Fibroblast of lung (primary cell): ENCODE data around the gene CISD3. TPM values are rescaled to one million over a fixed set of nuclear protein-coding genes. Genes with fewer than 3 reads are reported as not detected.
"Not testable (repeated sequence)": the region's sequence is repeated elsewhere in the genome, so short reads cannot be mapped to it uniquely, and the experiment has no call there.

Experiments used
- DNase-seq, 2 donors: peaks; one replicate each; pipeline versions ENCODE4 v3.0.0 to v3.0.0-alpha.2; 2010; ENCODE audit warnings: low read depth in 2 of 2
- H2AFZ ChIP-seq: 2 replicates; pipeline ENCODE4 v1.5.1; 2012; ENCODE audit warnings: low read length, control low read depth, inconsistent platforms
- H3K27ac ChIP-seq: 2 replicates; pipeline ENCODE4 v1.5.1; 2011; ENCODE audit warnings: low read length, control low read depth; ENCODE audit not compliant: insufficient read depth
- H3K27me3 ChIP-seq: 2 replicates; pipeline ENCODE4 v1.5.1; 2011; ENCODE audit warnings: mild to moderate bottlenecking, low read length; ENCODE audit not compliant: control insufficient read depth, insufficient read depth
- H3K36me3 ChIP-seq: 2 replicates; pipeline ENCODE4 v1.5.1; 2011; ENCODE audit warnings: low read length; ENCODE audit not compliant: control insufficient read depth, insufficient read depth
- H3K4me1 ChIP-seq: 2 replicates; pipeline ENCODE4 v1.5.1; 2011; ENCODE audit warnings: low read length; ENCODE audit not compliant: control insufficient read depth, insufficient read depth; ENCODE audit errors: extremely low read depth
- H3K4me2 ChIP-seq: 2 replicates; pipeline ENCODE4 v1.5.1; 2011; ENCODE audit warnings: low read length, control low read depth; ENCODE audit not compliant: insufficient read depth; ENCODE audit errors: extremely low read depth
- H3K4me3 ChIP-seq, 4 experiments: fragments of 200-600 bp in 1 of 4; sonication (generic) in 1 of 4; replicated peaks in 1 of 4; 2 replicates each; pipeline ENCODE4 v1.5.1; 2011 to 2016; ENCODE audit warnings: low read length in 4 of 4, low read depth in 3 of 4, mild to moderate bottlenecking in 3 of 4, control low read depth in 2 of 4, inconsistent platforms in 1 of 4, mixed read lengths in 1 of 4; ENCODE audit not compliant: insufficient read depth in 1 of 4; ENCODE audit errors: control extremely low read depth in 1 of 4
- H3K79me2 ChIP-seq: 2 replicates; pipeline ENCODE4 v1.5.1; 2012; ENCODE audit warnings: mild to moderate bottlenecking, low read length, inconsistent platforms; ENCODE audit not compliant: control insufficient read depth, insufficient read depth
- H3K9ac ChIP-seq: 2 replicates; pipeline ENCODE4 v1.5.1; 2011; ENCODE audit warnings: mild to moderate bottlenecking, low read length, control low read depth; ENCODE audit not compliant: insufficient read depth
- H3K9me3 ChIP-seq: 2 replicates; pipeline ENCODE4 v1.5.1; 2012; ENCODE audit warnings: low read depth, low read length; ENCODE audit not compliant: control insufficient read depth, insufficient read depth
- H4K20me1 ChIP-seq: 2 replicates; pipeline ENCODE4 v1.5.1; 2011; ENCODE audit warnings: low read length; ENCODE audit not compliant: control insufficient read depth, insufficient read depth; ENCODE audit errors: extremely low read depth
- CTCF ChIP-seq, 2 donors: IDR thresholded peaks in 1 of 2; conservative IDR thresholded peaks in 1 of 2; 1 replicate in 1 of 2; 2 replicates in 1 of 2; pipeline ENCODE4 v1.5.1; 2011 to 2012; ENCODE audit warnings: low read length in 2 of 2, control low read depth in 1 of 2, inconsistent platforms in 1 of 2, low read depth in 1 of 2, mild to moderate bottlenecking in 1 of 2
- EZH2 ChIP-seq: IDR thresholded peaks from 2 replicates; pipeline ENCODE4 v1.5.1; 2012; ENCODE audit warnings: low read length, control low read depth, mild to moderate bottlenecking; ENCODE audit errors: missing control alignments
- polyA plus RNA-seq, 2 donors: library from polyadenylated mRNA; depleted of rRNA in 1 of 2; stranded (reverse) in 1 of 2; unstranded in 1 of 2; fragments of >200 nt; gene quantifications; 2 replicates each; pipeline ENCODE4 v1.2.1, GENCODE V29; 2011 to 2012; ENCODE audit warnings: missing spikeins in 1 of 2
- total RNA-seq: library from RNA; depleted of rRNA; stranded (reverse); fragments of >200 nt; gene quantifications from 2 replicates; pipeline ENCODE4 v1.2.1, GENCODE V29; 2014

The CISD3 gene
- total and polyA plus RNA-seq, 2 donors (not counting 1 experiment from before 2014, with no cell fraction given) = 4.0 to 5.7 TPM

DNA sequence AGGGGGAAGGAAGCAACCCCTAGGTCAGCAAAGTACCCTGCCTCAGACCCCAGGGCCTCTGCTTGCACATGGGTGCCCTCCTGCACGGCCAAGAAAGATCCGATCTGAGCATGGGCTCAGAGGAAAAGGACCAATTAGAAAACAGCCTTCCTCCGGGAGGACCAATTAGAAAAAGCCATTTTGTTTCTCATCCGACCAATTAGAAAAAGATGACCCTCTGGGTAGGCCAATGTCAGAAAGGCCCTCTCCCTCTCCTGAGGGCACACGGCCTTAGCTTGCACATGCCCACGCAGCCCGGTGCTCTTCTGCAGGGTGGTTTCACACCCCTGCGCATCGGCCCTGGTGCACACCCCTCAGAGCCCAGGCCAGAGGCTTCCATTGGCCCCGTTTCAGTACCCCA, 5.1 kb upstream of the CISD3 start:
- H3K36me3 ChIP-seq = peaks cover 12% of the 10 kb centered on the region
- TF ChIP-seq CTCF (conservative IDR thresholded peaks at IDR 0.05 in 1 of 2, IDR thresholded peaks at IDR 0.05 in 1 of 2; ENCODE audit: low read depth in 1 of 2, low read length in 2 of 2) = no peak
- TF ChIP-seq EZH2 = no peak
- H3K4me2 ChIP-seq = no peak overlapping the region
- no peak overlapping the region for H2AFZ ChIP-seq
- no peaks in the 10 kb centered on the region for H3K79me2 ChIP-seq
- no peaks in the 10 kb centered on the region for H3K9me3 ChIP-seq
- no peak overlapping the region for H3K27ac ChIP-seq
- no peak overlapping the region for H3K9ac ChIP-seq
- no peaks in the 10 kb centered on the region for H4K20me1 ChIP-seq
- H3K4me3 ChIP-seq = no peak overlapping the region
- no peaks in the 10 kb centered on the region for H3K27me3 ChIP-seq
- DNase-seq = no peak
- H3K4me1 ChIP-seq = no peaks in the 10 kb centered on the region

DNA sequence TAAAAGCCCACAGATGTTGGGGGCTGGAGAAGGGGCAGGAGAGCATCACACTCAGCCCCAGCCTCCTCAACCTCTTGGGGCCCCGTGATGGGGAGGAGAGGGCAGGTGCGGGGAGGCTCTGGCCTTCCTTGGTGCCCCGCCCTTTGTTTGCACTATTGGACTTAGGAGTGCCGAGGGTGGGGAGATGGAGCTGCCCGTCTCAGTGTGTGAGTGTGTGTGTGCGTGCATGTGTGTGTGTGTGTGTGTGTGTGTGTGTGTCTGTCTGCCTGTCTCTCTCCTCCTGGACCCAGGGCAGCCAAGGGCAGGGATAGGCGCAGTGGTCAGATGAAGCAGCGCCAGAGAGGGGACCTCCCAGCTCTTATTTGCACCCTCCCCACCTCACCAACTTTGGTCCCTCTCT, 4.0 kb upstream of the CISD3 start:
- not testable (repeated sequence) for DNase-seq, H3K4me1 ChIP-seq, H2AFZ ChIP-seq, H4K20me1 ChIP-seq, H3K27me3 ChIP-seq, H3K27ac ChIP-seq, H3K9ac ChIP-seq, H3K9me3 ChIP-seq, H3K36me3 ChIP-seq, H3K79me2 ChIP-seq, H3K4me3 ChIP-seq, H3K4me2 ChIP-seq

GRCh38 chr17:38727736-38728135, 2.4 kb upstream of the CISD3 start:
- no peaks in the 10 kb centered on the region for H3K27me3 ChIP-seq
- peaks cover 12% of the 10 kb centered on the region for H3K79me2 ChIP-seq
- H3K4me2 ChIP-seq = no peak overlapping the region
- no peak overlapping the region for H3K4me3 ChIP-seq
- no peak for TF ChIP-seq EZH2
- TF ChIP-seq CTCF (conservative IDR thresholded peaks at IDR 0.05 in 1 of 2, IDR thresholded peaks at IDR 0.05 in 1 of 2; ENCODE audit: low read depth in 1 of 2, low read length in 2 of 2) = no peak
- H4K20me1 ChIP-seq = no peaks in the 10 kb centered on the region
- H2AFZ ChIP-seq = no peak overlapping the region
- no peak overlapping the region for H3K9ac ChIP-seq
- H3K36me3 ChIP-seq = peaks cover 4% of the 10 kb centered on the region
- peaks cover 10% of the 10 kb centered on the region for H3K4me1 ChIP-seq
- H3K9me3 ChIP-seq = no peaks in the 10 kb centered on the region
- no peak overlapping the region for H3K27ac ChIP-seq
- no peak for DNase-seq
